HS-27A (cell line): ENCODE results near the gene CFAP46.
"Not testable (repeated sequence)": the region's sequence is repeated elsewhere in the genome, so short reads cannot be mapped to it uniquely, and the experiment has no call there.

Source experiments
- DNase-seq: peaks from one replicate; pipeline ENCODE4 v3.0.0-alpha.2; 2012; ENCODE audit warnings: low read depth, missing footprints

Gene CFAP46

GRCh38 chr10:132962623-132963429 lies 20.5 kb upstream of the CFAP46 start:
- DNase-seq: no peak

GRCh38 chr10:132961787-132962622 lies 19.6 kb upstream of the CFAP46 start:
- DNase-seq: no peak

- no peak for DNase-seq
Observed at GRCh38 chr10:132961420-132961786, 19.0 kb upstream of the CFAP46 start.

GRCh38 chr10:132960631-132961419 lies 18.5 kb upstream of the CFAP46 start:
- DNase-seq: no peak

- no peak for DNase-seq
Observed at GRCh38 chr10:132960071-132960472, 17.7 kb upstream of the CFAP46 start.

GRCh38 chr10:132959559-132959961 lies 17.2 kb upstream of the CFAP46 start:
- DNase-seq: no peak

- no peak for DNase-seq
Observed at GRCh38 chr10:132958883-132959558, 16.7 kb upstream of the CFAP46 start.

- DNase-seq: no peak
Observed at GRCh38 chr10:132957981-132958882, 15.9 kb upstream of the CFAP46 start.

- no peak for DNase-seq
Observed at GRCh38 chr10:132957131-132957530, 14.8 kb upstream of the CFAP46 start.

GRCh38 chr10:132956259-132956658 lies 13.9 kb upstream of the CFAP46 start:
- not testable (repeated sequence) for DNase-seq

- DNase-seq: no peak
Observed at GRCh38 chr10:132955479-132955878, 13.1 kb upstream of the CFAP46 start.

- DNase-seq: no peak
Observed at GRCh38 chr10:132953428-132953827, 11.1 kb upstream of the CFAP46 start.

- DNase-seq: no peak
Observed at GRCh38 chr10:132951926-132952325, 9.6 kb upstream of the CFAP46 start.

GRCh38 chr10:132948351-132948750 lies 6.0 kb upstream of the CFAP46 start:
- DNase-seq: no peak

GRCh38 chr10:132947843-132948242 lies 5.5 kb upstream of the CFAP46 start:
- DNase-seq: no peak

- no peak for DNase-seq
Observed at GRCh38 chr10:132946806-132947546, 4.6 kb upstream of the CFAP46 start.

- DNase-seq: no peak
Observed at GRCh38 chr10:132946311-132946710, 3.9 kb upstream of the CFAP46 start.

- DNase-seq: no peak
Observed at GRCh38 chr10:132945894-132946255, 3.5 kb upstream of the CFAP46 start.

GRCh38 chr10:132945125-132945893 lies 2.9 kb upstream of the CFAP46 start:
- DNase-seq: no peak
